IPS-18a (cell line): ENCODE data around the gene PIK3C3.
"Not testable (repeated sequence)": the region's sequence is repeated elsewhere in the genome, so short reads cannot be mapped to it uniquely, and the experiment has no call there.

Source experiments
- H3K27ac ChIP-seq: one replicate; pipeline ENCODE4 v1.5.1; 2013; ENCODE audit warnings: low read length
- H3K27me3 ChIP-seq: one replicate; pipeline ENCODE4 v1.6.1; 2013; ENCODE audit warnings: mild to moderate bottlenecking, low read length; ENCODE audit not compliant: control insufficient read depth, insufficient read depth
- H3K36me3 ChIP-seq: one replicate; pipeline ENCODE4 v1.6.1; 2013; ENCODE audit warnings: low read depth, low read length; ENCODE audit not compliant: control insufficient read depth
- H3K4me1 ChIP-seq: one replicate; pipeline ENCODE4 v1.6.1; 2013; ENCODE audit warnings: low read depth, low read length; ENCODE audit not compliant: control insufficient read depth
- H3K4me3 ChIP-seq: one replicate; pipeline ENCODE4 v1.5.1; 2013; ENCODE audit warnings: low read length
- H3K9ac ChIP-seq: one replicate; pipeline ENCODE4 v1.6.1; 2013; ENCODE audit warnings: mild to moderate bottlenecking, low read length, moderate library complexity
- H3K9me3 ChIP-seq: one replicate; pipeline ENCODE4 v1.6.1; 2013; ENCODE audit warnings: low read depth, low read length; ENCODE audit not compliant: control insufficient read depth

The PIK3C3 gene

GRCh38 chr18:42107287-42107686 lies 152.3 kb downstream of the PIK3C3 start:
- Histone ChIP-seq H3K27ac (no peak overlapping the region), H3K9me3 (no peaks in the 10 kb centered on the region), H3K27me3 (no peaks in the 10 kb centered on the region), H3K36me3 (no peaks in the 10 kb centered on the region), H3K4me1 (peaks cover 13% of the 10 kb centered on the region), H3K9ac (no peak overlapping the region), H3K4me3 (no peak overlapping the region)

GRCh38 chr18:42107691-42108450 lies 152.8 kb downstream of the PIK3C3 start:
- H3K27me3 ChIP-seq = no peaks in the 10 kb centered on the region
- no peaks in the 10 kb centered on the region for H3K36me3 ChIP-seq
- no peak overlapping the region for H3K4me3 ChIP-seq
- peaks cover 13% of the 10 kb centered on the region for H3K4me1 ChIP-seq
- H3K9me3 ChIP-seq = no peaks in the 10 kb centered on the region
- no peak overlapping the region for H3K9ac ChIP-seq
- no peak overlapping the region for H3K27ac ChIP-seq

GRCh38 chr18:42112147-42112546 lies 157.1 kb downstream of the PIK3C3 start:
- H3K9ac ChIP-seq, H3K4me3 ChIP-seq, H3K9me3 ChIP-seq, H3K36me3 ChIP-seq, H3K27ac ChIP-seq, H3K27me3 ChIP-seq: not testable (repeated sequence)
- peaks cover 19% of the 10 kb centered on the region for H3K4me1 ChIP-seq

GRCh38 chr18:42112657-42113420 lies 157.8 kb downstream of the PIK3C3 start:
- Histone ChIP-seq H3K4me3 (no peak overlapping the region), H3K36me3 (no peaks in the 10 kb centered on the region), H3K9ac (no peak overlapping the region), H3K4me1 (peaks cover 12% of the 10 kb centered on the region), H3K9me3 (no peaks in the 10 kb centered on the region), H3K27ac (no peak overlapping the region), H3K27me3 (no peaks in the 10 kb centered on the region)

- H3K27ac ChIP-seq = no peak overlapping the region
- no peaks in the 10 kb centered on the region for H3K9me3 ChIP-seq
- H3K36me3 ChIP-seq = no peaks in the 10 kb centered on the region
- H3K9ac ChIP-seq = no peak overlapping the region
- no peak overlapping the region for H3K4me3 ChIP-seq
- H3K4me1 ChIP-seq = peaks cover 6% of the 10 kb centered on the region
- H3K27me3 ChIP-seq = no peaks in the 10 kb centered on the region
These were observed 158.6 kb downstream of the PIK3C3 start for GRCh38 chr18:42113529-42114191.

- no peak overlapping the region for H3K4me3 ChIP-seq
- no peak overlapping the region for H3K9ac ChIP-seq
- no peaks in the 10 kb centered on the region for H3K36me3 ChIP-seq
- H3K27ac ChIP-seq = no peak overlapping the region
- H3K9me3 ChIP-seq = no peaks in the 10 kb centered on the region
- no peaks in the 10 kb centered on the region for H3K27me3 ChIP-seq
- peaks cover 6% of the 10 kb centered on the region for H3K4me1 ChIP-seq
These were observed 159.4 kb downstream of the PIK3C3 start for GRCh38 chr18:42114310-42114943.

- Histone ChIP-seq H3K36me3 (no peaks in the 10 kb centered on the region), H3K27me3 (no peaks in the 10 kb centered on the region), H3K9me3 (no peaks in the 10 kb centered on the region), H3K4me3 (no peak overlapping the region), H3K27ac (no peak overlapping the region), H3K4me1 (no peaks in the 10 kb centered on the region), H3K9ac (no peak overlapping the region)
These were observed 171.6 kb downstream of the PIK3C3 start for GRCh38 chr18:42126586-42126985.

GRCh38 chr18:42131066-42131929 lies 176.3 kb downstream of the PIK3C3 start:
- Histone ChIP-seq H3K36me3 (no peaks in the 10 kb centered on the region), H3K27ac (no peak overlapping the region), H3K27me3 (no peaks in the 10 kb centered on the region), H3K9me3 (no peaks in the 10 kb centered on the region), H3K4me1 (no peaks in the 10 kb centered on the region), H3K4me3 (no peak overlapping the region), H3K9ac (no peak overlapping the region)

- H3K9me3 ChIP-seq = no peaks in the 10 kb centered on the region
- no peaks in the 10 kb centered on the region for H3K36me3 ChIP-seq
These were observed 176.9 kb downstream of the PIK3C3 start for GRCh38 chr18:42131930-42132244.

More at GRCh38 chr18:42131930-42132244, 176.9 kb downstream of the PIK3C3 start:
- no peak overlapping the region for H3K4me3 ChIP-seq
- no peak overlapping the region for H3K27ac ChIP-seq
- no peaks in the 10 kb centered on the region for H3K4me1 ChIP-seq
- H3K27me3 ChIP-seq = no peaks in the 10 kb centered on the region
- no peak overlapping the region for H3K9ac ChIP-seq
